IPS-18a (cell line): Measurements from ENCODE around the gene TRIM66.

ENCODE experiments used
- H3K27ac ChIP-seq: one replicate; pipeline ENCODE4 v1.5.1; 2013; ENCODE audit warnings: low read length
- H3K27me3 ChIP-seq: one replicate; pipeline ENCODE4 v1.6.1; 2013; ENCODE audit warnings: mild to moderate bottlenecking, low read length; ENCODE audit not compliant: control insufficient read depth, insufficient read depth
- H3K36me3 ChIP-seq: one replicate; pipeline ENCODE4 v1.6.1; 2013; ENCODE audit warnings: low read depth, low read length; ENCODE audit not compliant: control insufficient read depth
- H3K4me1 ChIP-seq: one replicate; pipeline ENCODE4 v1.6.1; 2013; ENCODE audit warnings: low read depth, low read length; ENCODE audit not compliant: control insufficient read depth
- H3K4me3 ChIP-seq: one replicate; pipeline ENCODE4 v1.5.1; 2013; ENCODE audit warnings: low read length
- H3K9ac ChIP-seq: one replicate; pipeline ENCODE4 v1.6.1; 2013; ENCODE audit warnings: mild to moderate bottlenecking, low read length, moderate library complexity
- H3K9me3 ChIP-seq: one replicate; pipeline ENCODE4 v1.6.1; 2013; ENCODE audit warnings: low read depth, low read length; ENCODE audit not compliant: control insufficient read depth

Gene TRIM66

DNA sequence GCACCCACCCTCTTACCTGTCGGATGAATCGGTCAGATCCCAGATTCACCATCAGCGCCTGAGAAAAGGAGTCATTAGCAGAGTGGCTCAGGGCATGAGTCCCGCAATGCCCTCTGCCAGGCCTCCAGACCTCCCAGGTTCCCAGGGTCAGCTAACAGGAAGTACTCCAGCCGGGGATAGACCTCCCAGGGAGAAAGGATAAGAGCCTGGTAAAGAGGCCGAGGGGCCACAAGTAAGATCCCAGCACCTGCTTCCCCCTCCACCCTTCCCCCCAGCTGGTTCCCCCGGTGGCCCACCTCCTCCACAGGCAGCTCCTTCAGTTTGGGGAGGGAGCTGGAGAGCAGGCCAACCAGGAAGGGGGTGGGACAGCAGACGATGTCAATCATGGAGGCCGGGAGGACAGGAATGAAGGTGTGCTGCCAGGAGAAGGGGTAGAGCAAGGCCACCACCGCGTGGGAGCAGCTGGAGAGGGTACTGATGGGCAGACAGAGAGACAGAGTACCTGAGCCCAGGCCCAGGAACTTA, 16.5 kb upstream of the TRIM66 start:
- no peaks in the 10 kb centered on the region for H3K27me3 ChIP-seq
- H3K9me3 ChIP-seq, result no peaks in the 10 kb centered on the region
- H3K27ac ChIP-seq, result peak overlapping the region; percentile 61
- peaks cover 24% of the 10 kb centered on the region for H3K36me3 ChIP-seq
- peaks cover 36% of the 10 kb centered on the region for H3K4me1 ChIP-seq
- peak overlapping the region; percentile 29 for H3K4me3 ChIP-seq
- no peak overlapping the region for H3K9ac ChIP-seq

DNA sequence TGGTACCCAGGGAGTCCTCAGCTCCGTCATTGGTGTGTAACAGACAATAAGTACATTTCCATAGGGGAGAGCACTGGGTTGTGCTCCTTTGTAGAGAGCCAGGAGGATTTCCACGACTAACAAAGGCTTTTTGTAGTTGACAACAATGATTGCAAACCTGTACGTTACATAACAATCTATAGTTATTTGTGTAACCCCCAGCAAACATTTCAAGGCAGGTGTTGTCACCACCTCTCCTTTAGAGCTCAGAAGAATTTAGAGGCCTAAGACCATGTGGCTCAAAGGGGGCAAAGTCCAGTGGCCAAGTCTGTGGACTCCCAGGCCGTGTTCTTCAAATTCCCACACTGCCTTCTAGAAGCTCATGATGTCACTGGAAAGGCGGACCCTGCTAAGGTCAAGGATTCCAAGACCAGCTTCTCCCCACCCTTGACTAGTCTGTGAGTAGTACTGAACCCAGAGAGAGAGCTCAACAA, 15.9 kb upstream of the TRIM66 start:
- H3K4me3 ChIP-seq, result peak overlapping the region; percentile 29
- H3K27ac ChIP-seq, result peak overlapping the region; percentile 61

DNA sequence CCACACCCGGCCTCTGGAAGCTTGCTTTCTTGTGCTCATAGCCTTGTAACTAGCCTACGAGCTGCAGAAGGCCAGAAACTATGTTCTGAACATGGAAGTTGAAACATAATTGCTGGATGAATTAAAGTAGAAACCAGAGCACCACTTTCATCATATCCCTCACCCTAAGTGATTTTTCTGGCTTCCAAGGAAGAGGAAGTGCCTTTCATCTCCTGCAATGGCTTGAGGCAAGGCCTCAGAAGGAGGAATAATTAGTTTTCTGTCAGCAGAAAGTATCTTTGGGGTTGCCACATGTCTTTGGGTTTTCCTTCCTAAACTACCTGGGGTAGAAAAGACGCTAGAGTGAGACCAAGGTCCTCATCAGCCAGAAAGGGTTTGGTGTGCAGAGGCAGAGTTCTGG, 14.6 kb upstream of the TRIM66 start:
- H3K9me3 ChIP-seq, result no peaks in the 10 kb centered on the region
- no peak overlapping the region for H3K9ac ChIP-seq
- H3K4me1 ChIP-seq, result peaks cover 33% of the 10 kb centered on the region
- no peak overlapping the region for H3K4me3 ChIP-seq
- H3K36me3 ChIP-seq, result peaks cover 42% of the 10 kb centered on the region
- H3K27me3 ChIP-seq, result no peaks in the 10 kb centered on the region
- H3K27ac ChIP-seq, result no peak overlapping the region

More for the DNA sequence above, 15.9 kb upstream of the TRIM66 start:
- H3K27me3 ChIP-seq, result no peaks in the 10 kb centered on the region
- H3K36me3 ChIP-seq, result peaks cover 30% of the 10 kb centered on the region
- H3K9ac ChIP-seq, result no peak overlapping the region
- H3K9me3 ChIP-seq, result no peaks in the 10 kb centered on the region
- peaks cover 36% of the 10 kb centered on the region for H3K4me1 ChIP-seq

DNA sequence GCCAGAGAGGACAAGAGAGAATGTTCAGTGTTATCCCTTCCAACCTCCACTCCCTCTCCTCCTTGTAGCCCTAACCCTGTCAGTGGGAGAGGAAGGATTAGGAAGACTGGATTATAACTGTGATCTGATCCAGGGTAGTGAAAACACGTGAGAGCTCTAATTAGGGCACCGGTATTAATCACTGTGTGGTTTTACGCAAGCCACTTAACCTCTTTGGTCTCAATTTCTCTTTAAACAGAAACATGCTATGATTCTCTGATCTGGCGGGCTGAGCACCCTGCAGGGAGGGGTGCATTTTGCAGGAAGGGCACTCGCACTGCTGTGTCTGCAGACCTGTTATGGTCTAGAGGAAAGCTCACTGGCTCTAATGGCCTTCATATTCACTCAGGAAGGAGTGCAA, 11.7 kb upstream of the TRIM66 start:
- H3K27me3 ChIP-seq, result no peaks in the 10 kb centered on the region
- peaks cover 53% of the 10 kb centered on the region for H3K36me3 ChIP-seq
- H3K4me3 ChIP-seq, result no peak overlapping the region
- no peak overlapping the region for H3K9ac ChIP-seq
- H3K9me3 ChIP-seq, result no peaks in the 10 kb centered on the region
- H3K27ac ChIP-seq, result no peak overlapping the region
- H3K4me1 ChIP-seq, result peaks cover 19% of the 10 kb centered on the region

DNA sequence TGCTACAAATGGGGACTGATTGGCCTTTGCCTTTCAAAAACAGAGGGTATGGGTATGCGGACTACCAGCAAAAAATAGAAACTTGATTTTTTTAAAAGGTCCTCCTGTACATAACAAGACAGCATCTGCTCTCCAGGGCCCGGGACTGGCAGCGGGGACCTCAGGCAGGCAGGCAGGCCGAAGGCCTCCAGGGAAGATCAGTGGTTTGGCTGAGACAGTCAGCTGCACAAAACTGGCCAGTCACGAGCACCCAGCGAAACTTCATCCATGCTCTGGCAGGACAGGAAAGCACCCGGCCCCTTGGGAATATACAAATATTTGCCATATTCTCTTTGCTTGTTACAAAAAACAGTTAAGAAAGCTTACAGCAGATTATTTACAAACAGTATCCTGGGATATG, 11.1 kb upstream of the TRIM66 start:
- Histone ChIP-seq H3K36me3 (peaks cover 53% of the 10 kb centered on the region), H3K9me3 (no peaks in the 10 kb centered on the region), H3K4me3 (no peak overlapping the region), H3K9ac (no peak overlapping the region), H3K27ac (no peak overlapping the region), H3K4me1 (peaks cover 13% of the 10 kb centered on the region), H3K27me3 (no peaks in the 10 kb centered on the region)

DNA sequence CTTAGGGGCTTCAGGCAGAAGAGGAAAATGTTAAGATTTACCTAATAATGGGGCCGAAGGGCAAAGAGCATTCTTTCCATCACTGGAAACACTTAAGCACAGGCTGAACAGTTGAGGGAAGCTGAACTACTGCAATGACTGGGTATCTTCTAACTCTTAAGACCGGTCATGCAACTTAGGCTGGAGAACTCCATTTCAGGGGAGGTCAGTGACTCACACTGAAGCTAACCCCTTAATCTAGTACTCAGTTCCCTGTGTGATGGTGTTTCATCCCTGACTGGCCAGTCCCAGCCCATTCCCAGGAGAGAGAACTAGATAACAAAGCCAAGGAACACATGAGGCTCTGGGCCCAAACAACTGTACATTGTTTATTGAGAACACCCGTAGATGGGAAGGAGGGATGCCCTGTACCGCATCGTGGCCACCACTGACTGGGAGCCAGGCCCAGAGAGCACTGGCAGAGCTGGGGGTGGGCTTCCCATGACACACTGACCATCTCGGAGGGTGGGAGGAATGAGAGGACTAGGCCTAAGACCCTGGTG, 10.6 kb upstream of the TRIM66 start:
- H3K27me3 ChIP-seq, result no peaks in the 10 kb centered on the region
- peaks cover 53% of the 10 kb centered on the region for H3K36me3 ChIP-seq
- no peak overlapping the region for H3K9ac ChIP-seq
- H3K4me3 ChIP-seq, result no peak overlapping the region
- peaks cover 10% of the 10 kb centered on the region for H3K4me1 ChIP-seq
- no peak overlapping the region for H3K27ac ChIP-seq
- no peaks in the 10 kb centered on the region for H3K9me3 ChIP-seq

DNA sequence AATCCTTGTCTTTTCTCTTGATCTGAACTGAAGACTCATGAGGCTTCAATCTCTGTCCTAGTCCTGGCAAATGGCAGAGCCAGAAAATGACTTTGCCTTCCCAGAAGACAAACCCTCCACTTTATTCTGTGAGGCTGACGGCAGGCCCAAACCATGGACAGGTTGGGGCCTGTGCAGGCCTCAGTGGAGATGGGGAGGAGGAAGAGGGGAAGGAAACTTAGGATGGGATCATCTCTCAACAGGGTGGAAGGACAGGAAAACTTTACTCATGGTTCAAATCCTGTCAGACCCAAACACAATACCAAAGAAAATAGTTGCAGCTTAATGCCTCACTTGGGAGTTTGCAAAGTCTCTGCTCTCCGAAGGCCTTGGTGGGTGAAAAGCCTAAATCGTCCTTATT, 10.0 kb upstream of the TRIM66 start:
- Histone ChIP-seq H3K4me1 (peaks cover 13% of the 10 kb centered on the region), H3K36me3 (peaks cover 53% of the 10 kb centered on the region), H3K9me3 (no peaks in the 10 kb centered on the region), H3K9ac (no peak overlapping the region), H3K27ac (no peak overlapping the region), H3K27me3 (no peaks in the 10 kb centered on the region), H3K4me3 (no peak overlapping the region)

DNA sequence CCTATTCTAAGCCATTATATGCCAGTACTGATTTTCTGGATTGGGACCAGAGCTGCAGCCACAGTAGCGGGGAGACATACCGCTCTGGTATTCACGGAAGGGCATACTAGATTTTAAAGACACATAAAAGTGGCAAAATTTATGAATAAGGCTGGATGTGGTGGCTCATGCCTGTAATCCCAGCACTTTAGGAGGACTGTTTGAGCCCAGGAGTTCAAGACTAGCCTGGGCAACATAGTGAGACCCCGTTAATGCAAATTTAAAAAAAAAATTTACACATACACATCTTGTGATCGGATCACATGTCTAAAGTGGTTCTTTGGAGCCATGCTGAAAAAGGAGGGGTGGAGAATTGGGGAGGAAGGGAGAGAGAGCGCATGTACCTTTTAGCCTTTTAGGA, 9.1 kb upstream of the TRIM66 start:
- H3K36me3 ChIP-seq, result peaks cover 55% of the 10 kb centered on the region

DNA sequence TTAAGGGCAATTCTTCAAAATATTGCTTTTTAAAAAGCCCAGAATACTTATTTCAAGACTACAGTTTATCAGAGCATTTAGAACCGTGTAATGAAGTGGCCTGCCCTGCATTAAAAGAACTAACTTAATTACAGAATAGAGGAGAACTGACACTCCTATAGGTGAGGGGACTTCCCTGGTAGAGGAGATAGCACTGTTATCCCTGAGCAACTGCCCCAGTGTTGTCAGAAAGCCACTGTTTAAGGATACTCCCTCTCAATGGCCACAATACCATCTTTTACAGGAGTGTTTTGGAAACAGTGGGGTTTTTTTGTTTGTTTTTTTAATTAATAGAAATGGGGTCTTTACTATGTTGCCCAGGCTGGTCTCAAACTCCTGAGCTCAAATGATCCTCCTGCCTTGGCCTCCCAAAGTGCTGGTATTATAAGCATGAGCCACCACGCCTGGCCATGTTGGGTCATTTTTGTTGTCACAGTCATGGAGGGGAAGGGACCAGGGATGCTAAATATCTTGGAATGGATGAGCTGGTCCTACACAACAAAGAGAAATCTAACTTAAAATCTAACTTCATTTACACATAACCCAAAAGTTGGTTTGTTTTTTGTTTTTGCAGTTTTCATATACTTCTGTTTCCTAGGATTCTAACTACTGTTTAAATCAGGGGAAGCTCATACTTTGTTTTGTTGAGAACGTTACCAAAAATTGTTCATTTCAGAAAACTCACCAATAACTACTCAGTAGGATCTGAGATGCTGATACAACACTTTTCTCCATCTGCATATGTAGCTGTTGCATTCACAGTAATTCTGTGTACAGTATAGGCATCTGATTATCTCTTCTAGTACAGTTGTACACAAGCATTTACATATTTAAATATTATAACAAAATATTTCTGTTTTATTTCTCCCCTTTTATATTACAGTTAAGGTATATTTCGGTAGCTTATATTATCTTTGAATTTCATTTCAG, 8.2 kb upstream of the TRIM66 start:
- Histone ChIP-seq H3K27ac (no peak overlapping the region), H3K36me3 (peaks cover 55% of the 10 kb centered on the region), H3K4me1 (peaks cover 13% of the 10 kb centered on the region), H3K9me3 (no peaks in the 10 kb centered on the region), H3K27me3 (no peaks in the 10 kb centered on the region), H3K4me3 (no peak overlapping the region), H3K9ac (no peak overlapping the region)

More for the DNA sequence above, 9.1 kb upstream of the TRIM66 start:
- peaks cover 13% of the 10 kb centered on the region for H3K4me1 ChIP-seq
- H3K9me3 ChIP-seq, result no peaks in the 10 kb centered on the region
- H3K4me3 ChIP-seq, result no peak overlapping the region
- no peaks in the 10 kb centered on the region for H3K27me3 ChIP-seq
- H3K9ac ChIP-seq, result no peak overlapping the region
- H3K27ac ChIP-seq, result no peak overlapping the region

DNA sequence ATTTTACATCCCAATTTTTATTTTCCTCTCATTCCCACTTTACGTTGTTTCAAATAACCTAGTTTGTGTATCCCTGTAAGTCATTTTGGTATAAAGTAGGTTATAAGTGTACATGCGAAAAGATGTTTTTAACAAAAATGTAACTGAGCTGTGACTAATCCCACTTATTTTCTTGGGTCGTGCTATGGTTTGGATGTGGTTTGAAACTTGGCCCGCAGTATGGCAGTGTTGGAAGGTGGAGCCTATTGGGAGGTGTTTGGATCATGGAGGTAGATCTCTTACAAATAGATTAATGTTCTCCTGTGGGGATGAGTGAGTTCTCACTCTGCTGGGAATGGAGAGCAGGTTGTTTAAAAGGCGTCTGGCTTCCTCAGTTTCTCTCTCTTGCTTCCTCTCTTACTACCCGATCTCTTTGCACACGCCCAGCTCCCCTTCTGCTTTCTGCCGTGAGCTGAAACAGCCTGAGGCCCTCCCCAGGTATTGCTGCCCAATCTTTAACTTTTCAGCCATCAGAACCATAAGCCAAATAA, 7.3 kb upstream of the TRIM66 start:
- Histone ChIP-seq H3K4me1 (peaks cover 16% of the 10 kb centered on the region), H3K27ac (peak overlapping the region; percentile 40), H3K27me3 (no peaks in the 10 kb centered on the region), H3K9me3 (no peaks in the 10 kb centered on the region), H3K36me3 (peaks cover 59% of the 10 kb centered on the region), H3K4me3 (peak overlapping the region; percentile 65), H3K9ac (peak overlapping the region; percentile 66)
